Left forelimb (tissue), 1 donor: ENCODE results near the gene GLCCI1.
"Not testable (repeated sequence)": the region's sequence is repeated elsewhere in the genome, so short reads cannot be mapped to it uniquely, and the experiment has no call there.

ENCODE experiments used
- DNase-seq: peaks from one replicate; pipeline ENCODE4 v3.0.0-alpha.2; 2018; ENCODE audit warnings: low spot score

Gene GLCCI1

GRCh38 chr7:8094164-8095140 lies 125.9 kb downstream of the GLCCI1 start:
- DNase-seq, result no peak

- not testable (repeated sequence) for DNase-seq
These were observed 132.7 kb downstream of the GLCCI1 start for GRCh38 chr7:8101292-8101691.

- no peak for DNase-seq
These were observed 134.7 kb downstream of the GLCCI1 start for GRCh38 chr7:8103282-8103681.

GRCh38 chr7:8105449-8106095 lies 137.0 kb downstream of the GLCCI1 start:
- no peak for DNase-seq

GRCh38 chr7:8109196-8110022 lies 140.8 kb downstream of the GLCCI1 start:
- DNase-seq, result no peak

DNA sequence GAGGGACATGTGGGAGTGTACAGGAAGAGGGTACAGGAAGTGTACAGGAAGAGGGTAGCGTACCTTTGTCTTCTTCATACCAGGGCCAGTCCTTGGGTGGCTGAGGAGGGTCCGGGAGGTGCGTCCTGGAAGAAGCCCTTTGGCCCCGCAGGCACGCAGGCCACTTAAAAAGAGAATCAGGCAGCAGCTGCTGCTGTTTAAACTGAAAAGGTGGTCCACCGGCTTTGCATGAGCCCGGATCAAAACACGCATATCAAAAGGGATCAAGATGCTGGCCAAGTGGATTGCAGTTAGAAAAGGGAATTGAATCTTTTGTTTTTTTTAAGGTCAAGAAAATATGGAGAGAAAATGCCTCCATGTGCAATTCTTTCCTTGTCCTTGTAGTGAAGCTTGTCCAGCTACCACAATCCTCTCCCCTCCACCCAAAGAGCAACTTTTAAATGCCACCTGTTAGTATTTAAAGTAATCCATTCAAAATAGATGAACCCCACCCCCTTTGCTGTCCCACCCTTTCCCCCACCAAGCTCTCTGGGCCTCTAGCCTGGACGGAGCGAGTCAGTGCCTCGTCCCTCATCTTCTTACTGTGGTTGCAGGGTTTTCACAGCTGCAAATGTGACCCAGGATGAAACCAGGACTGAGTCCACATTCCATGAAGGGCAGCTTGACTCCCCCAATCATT lies 142.8 kb downstream of the GLCCI1 start:
- DNase-seq, result no peak

DNA sequence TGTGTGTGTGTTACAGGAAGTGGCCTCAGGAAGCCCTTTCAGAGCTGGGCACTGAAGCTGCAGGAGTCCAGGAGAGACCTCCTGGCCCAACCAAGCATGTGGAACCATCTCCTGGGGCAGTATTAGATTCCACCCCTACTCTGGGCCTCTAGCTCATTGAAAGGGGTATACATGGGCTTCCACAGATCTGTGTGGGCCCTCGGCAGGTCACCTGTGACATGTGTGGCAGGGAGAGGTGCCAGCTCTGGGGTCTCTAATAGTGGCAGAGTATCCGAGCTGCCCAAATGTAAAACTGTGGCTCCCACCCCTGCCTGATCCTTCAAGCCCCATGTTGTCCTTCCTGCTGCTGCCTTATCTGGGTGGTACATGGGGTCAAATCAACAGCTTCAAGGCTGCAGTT lies 144.1 kb downstream of the GLCCI1 start:
- no peak for DNase-seq

DNA sequence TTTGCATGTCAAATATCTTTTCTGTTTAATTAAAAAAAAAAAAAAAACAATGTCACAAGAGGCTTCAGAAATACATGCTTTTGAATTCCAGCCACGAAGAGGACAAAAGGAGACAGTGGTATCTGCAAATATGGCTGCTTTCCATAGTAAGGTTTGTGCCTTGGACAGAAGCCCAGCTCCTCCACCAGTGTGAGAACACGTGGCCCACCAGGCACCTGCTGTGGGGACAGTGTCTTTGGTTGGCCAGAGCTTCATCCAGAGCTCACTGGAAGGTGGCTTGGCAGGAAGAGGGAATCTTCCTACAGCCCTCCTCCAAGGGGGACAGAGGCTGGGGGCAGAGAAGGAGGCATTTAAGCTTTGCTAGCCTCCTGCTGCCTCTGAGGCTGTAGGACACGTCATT lies 144.6 kb downstream of the GLCCI1 start:
- no peak for DNase-seq

DNA sequence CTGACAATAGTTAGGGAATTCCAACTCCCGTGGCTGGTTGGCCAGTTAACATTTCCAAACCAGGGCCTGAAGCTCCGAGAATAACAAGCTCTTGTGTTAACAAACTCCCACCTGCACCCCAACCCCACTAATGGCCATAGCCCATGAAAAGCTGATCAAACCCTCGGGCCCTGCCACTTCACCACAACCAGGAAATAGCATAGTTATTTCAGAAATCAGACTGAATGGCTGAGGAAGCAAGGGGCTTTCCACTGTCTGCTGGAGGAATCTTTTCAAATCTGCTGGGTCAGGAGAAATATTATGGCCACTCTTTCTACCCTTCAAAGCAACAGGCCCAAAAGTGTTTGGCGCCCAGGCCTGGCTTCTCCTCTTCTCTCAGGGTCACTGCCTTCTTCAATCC lies 145.6 kb downstream of the GLCCI1 start:
- no peak for DNase-seq

DNA sequence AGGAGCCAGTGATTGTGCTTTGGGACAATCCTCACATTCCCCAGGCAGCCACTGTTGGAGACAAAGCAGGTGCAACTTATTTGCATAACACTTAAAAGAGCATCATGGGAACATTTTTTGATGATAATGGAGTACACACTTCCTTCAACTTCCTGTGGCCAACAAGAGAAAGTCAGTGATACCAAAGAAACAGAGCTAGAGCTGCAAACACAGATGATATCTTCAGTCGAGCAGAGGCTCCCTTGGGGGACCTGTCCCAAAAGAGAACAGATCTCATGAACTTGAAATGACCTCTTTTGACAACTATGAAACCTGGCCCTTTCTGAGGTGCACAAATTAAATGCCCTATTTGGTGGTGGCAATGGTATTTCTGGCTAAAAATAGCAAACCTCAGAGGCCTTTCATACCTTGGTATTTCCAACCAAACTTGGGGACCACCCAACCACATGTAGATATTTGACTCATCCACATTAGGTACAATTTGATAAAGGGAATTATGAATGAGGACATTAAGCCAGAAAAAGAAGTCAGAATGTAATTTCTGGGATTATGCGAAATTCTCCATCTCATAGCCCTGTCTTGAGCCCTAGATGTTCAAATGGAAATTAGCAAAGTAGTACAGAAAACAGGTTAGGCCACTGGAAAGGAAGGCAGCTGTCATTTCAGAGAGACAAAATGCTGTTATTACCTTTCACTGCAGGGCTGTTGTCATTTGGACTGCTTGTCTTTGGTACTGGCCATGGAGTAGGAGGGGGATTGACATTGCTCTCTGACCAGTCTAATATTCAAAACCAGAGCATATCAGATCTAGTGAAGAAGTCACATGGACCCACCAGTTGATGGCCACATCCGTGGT lies 147.2 kb downstream of the GLCCI1 start:
- no peak for DNase-seq

- DNase-seq, result no peak
These were observed 148.6 kb downstream of the GLCCI1 start for GRCh38 chr7:8117195-8117594.

- no peak for DNase-seq
These were observed 150.7 kb downstream of the GLCCI1 start for GRCh38 chr7:8119262-8119661.

- no peak for DNase-seq
These were observed 151.9 kb downstream of the GLCCI1 start for GRCh38 chr7:8120390-8121058.

DNA sequence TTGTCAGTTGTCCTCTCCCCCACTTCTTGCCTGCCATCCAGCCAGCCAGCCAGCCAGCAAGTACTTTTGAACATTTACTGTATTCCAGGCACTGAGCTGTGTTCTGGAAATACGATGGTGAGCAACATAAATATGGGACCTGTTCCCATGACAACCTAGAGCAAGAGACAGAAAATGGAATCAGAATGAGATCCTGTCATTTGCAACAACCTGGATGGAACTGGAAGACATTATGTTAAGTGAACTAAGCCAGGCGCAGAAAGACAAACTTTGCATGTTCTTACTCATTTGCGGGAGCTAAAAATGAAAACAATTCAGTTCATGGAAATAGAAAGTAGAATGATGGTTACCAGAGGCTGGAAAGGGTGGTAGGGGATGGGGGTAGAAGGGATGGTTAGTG lies 152.6 kb downstream of the GLCCI1 start:
- DNase-seq, result no peak

- no peak for DNase-seq
These were observed 157.3 kb downstream of the GLCCI1 start for GRCh38 chr7:8125680-8126444.

DNA sequence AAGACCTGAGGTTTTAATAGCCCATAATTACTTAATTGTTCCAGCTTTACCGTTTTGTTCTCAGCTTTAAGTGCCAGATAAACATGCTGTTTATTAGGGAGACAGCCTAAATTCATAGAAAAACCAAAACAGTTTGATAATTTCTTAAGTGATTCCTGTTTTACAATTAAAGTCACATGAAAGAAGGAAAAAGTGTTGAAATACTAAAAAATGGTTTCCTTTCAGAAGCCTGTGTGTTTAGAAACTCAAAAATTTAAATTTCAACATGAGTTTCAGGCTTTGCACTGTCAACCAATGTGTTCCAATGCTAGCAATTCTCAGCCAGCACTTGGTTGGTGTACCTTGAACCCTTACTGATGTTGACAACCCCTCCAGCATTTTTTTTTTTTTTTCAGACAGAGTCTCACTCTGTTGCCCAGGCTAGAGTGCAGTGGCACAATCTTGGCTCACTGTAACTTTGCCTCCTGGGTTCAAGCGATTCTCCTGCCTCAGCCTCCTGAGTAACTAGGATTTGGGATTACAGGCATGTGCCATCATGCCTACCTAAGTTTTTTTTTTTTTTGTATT lies 158.1 kb downstream of the GLCCI1 start:
- no peak for DNase-seq

DNA sequence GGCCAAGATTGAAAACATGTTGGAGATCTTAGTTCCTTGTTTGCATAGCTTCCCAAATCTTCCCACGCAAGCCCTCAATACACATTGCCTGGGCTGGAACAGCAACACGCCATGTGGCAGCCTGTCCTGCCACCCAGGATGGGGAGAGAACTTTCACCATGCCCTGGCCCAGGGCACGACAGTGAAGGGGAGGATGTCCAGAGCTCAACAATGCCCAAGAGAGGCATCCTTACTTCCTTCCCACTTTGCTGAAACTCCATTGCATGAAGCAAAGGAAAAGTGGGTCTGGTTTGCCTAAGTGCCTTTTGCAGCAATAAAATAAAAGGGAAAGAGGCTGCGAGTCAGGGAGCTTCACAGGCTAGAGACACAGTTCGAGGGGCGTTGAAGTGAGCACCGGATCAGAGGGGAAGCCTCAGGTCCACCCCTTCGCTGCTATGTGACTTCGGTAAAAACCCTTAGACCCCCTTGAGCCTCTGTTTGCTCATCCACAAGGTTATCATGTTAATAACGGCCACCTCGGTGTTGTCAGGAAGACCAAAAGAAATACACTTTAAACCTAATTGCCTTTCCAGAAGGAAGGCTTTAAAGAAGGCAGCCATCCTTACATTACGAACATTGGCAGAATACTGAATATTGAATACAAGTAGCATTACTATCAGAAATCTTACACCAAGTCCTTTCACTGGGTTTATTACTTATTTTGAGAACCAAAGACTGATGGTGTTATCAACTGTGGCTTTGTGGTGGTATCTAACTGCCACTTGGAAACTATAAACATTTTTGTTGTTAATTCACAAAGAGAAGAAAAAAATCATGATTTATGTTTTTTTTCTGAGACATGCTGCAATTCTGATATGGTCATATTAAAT lies 160.1 kb downstream of the GLCCI1 start:
- DNase-seq, result no peak

- no peak for DNase-seq
These were observed 160.7 kb downstream of the GLCCI1 start for GRCh38 chr7:8129318-8129659.
